GM12874 (cell line): ENCODE measurements around the gene ELFN2.

Source experiments
- CTCF ChIP-seq: IDR thresholded peaks from 2 replicates; pipeline ENCODE4 v1.5.1; 2011; ENCODE audit warnings: low read depth, mild to moderate bottlenecking, control low read depth, low read length, moderate library complexity; ENCODE audit not compliant: insufficient read depth

ELFN2 gene

GRCh38 chr22:37417264-37417663 is 10.0 kb downstream of the ELFN2 start:
- no peak for TF ChIP-seq CTCF

GRCh38 chr22:37416827-37417226 is 10.5 kb downstream of the ELFN2 start:
- no peak for TF ChIP-seq CTCF

- TF ChIP-seq CTCF, result no peak
Measured at GRCh38 chr22:37416389-37416788, 10.9 kb downstream of the ELFN2 start.

- no peak for TF ChIP-seq CTCF
Measured at GRCh38 chr22:37415210-37415609, 12.1 kb downstream of the ELFN2 start.

- no peak for TF ChIP-seq CTCF
Measured at GRCh38 chr22:37414288-37414687, 13.0 kb downstream of the ELFN2 start.

GRCh38 chr22:37413546-37413945 is 13.7 kb downstream of the ELFN2 start:
- TF ChIP-seq CTCF, result no peak

GRCh38 chr22:37412495-37413250 is 14.6 kb downstream of the ELFN2 start:
- no peak for TF ChIP-seq CTCF
